Measurements from ENCODE around the gene POU6F2. TPM values are rescaled to one million over a fixed set of nuclear protein-coding genes. Genes with fewer than 3 reads are reported as not detected.
"Not testable (repeated sequence)": the region's sequence is repeated elsewhere in the genome, so short reads cannot be mapped to it uniquely, and the experiment has no call there.

Gene POU6F2, protein sequence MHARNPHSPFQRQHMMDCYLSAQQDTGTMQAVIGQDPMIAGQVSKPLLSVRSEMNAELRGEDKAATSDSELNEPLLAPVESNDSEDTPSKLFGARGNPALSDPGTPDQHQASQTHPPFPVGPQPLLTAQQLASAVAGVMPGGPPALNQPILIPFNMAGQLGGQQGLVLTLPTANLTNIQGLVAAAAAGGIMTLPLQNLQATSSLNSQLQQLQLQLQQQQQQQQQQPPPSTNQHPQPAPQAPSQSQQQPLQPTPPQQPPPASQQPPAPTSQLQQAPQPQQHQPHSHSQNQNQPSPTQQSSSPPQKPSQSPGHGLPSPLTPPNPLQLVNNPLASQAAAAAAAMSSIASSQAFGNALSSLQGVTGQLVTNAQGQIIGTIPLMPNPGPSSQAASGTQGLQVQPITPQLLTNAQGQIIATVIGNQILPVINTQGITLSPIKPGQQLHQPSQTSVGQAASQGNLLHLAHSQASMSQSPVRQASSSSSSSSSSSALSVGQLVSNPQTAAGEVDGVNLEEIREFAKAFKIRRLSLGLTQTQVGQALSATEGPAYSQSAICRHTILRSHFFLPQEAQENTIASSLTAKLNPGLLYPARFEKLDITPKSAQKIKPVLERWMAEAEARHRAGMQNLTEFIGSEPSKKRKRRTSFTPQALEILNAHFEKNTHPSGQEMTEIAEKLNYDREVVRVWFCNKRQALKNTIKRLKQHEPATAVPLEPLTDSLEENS
- under 1 TPM in 1 of 2 experiments, not detected in 1; 0.32 TPM for total RNA-seq

DNA sequence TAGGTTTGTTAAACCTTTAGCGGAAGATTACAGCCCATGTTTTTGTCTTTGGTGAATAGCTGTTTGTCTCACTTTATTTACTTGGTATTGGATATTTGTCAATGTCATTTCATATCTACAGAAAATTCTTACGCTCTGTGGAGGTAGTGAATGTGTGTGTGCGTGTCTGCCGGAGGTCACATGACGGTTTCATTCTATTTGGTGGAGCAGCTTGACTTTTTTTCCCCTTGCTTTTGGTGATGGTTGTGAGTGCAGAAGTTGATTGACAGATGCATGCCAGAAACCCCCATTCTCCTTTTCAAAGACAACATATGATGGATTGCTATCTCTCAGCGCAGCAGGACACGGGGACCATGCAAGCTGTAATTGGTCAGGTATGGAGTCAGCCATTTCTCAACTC lies at the start of gene POU6F2:
POU6F2 (plus strand) TSS at position 225 of the 400 bp plus-strand sequence; CDS start at position 270, 45 bp downstream.
- CTCF ChIA-PET, result no interaction called here
- Mint-ChIP-seq H3K4me3 (no peak within 1 kb of the TSS), H3K27me3 (peaks cover 45% of the 10 kb centered on the region), H3K4me1 (no peaks in the 10 kb centered on the region), H3K9me3 (ENCODE audit: low read depth) (no peaks in the 10 kb centered on the region), H3K27ac (no peak within 1 kb of the TSS), H3K36me3 (no peaks in the 10 kb centered on the region)
- DNase-seq (no peak), ATAC-seq (no peak)

GRCh38 chr7:38928506-38928905 lies 49.2 kb upstream of the POU6F2 start:
- CTCF ChIA-PET, result no interaction called here
- no peak overlapping the region for H3K27ac Mint-ChIP-seq
- no peak overlapping the region for H3K4me3 Mint-ChIP-seq

DNA sequence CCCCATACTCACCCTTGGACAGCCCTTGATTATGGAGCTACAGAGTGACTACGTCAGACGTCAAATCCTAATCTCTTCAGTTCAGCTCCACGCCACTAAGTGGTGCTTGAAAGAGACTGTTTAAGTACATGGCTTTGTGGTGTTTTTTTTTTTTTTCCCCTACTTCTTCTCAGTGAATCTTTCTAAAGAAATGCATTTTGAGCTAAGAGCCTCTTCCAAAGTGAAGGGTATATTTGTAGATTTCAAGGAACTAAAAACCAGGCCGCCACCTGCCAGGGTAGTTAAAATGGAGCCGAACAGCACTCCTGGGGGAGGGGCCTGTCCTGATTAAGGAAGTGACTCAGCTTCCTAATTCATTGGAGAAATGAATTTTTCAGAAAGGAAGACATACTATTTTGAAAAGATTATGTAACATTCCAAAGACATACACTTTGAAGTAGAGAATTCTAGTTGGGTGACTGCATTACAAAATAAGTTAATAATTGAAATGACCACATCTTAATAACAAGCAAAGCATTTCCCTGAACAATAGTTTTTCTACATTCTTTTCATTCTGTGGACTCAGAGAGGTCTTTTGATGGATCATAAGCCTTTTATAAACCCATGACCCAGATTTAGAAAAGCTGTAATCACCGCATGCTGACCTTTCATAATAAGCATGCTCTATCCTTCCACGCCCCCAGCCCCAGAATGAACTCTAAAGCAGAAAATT lies 48.1 kb upstream of the POU6F2 start:
- Mint-ChIP-seq H3K27ac (no peak overlapping the region), H3K36me3 (no peaks in the 10 kb centered on the region), H3K27me3 (peaks cover 6% of the 10 kb centered on the region), H3K4me3 (no peak overlapping the region), H3K9me3 (ENCODE audit: low read depth) (no peaks in the 10 kb centered on the region), H3K4me1 (peaks cover 7% of the 10 kb centered on the region)
- no peak for ATAC-seq
- no peak for DNase-seq
- CTCF ChIA-PET, result interaction anchor here (1.2 kb wide), 1 partner anchor 8 kb away, joined by 3 read pairs; no protein-coding TSS in a partner anchor

More at GRCh38 chr7:38928506-38928905, 49.2 kb upstream of the POU6F2 start:
- Mint-ChIP-seq H3K36me3 (no peaks in the 10 kb centered on the region), H3K4me1 (peaks cover 7% of the 10 kb centered on the region), H3K27me3 (peaks cover 4% of the 10 kb centered on the region), H3K9me3 (ENCODE audit: low read depth) (no peaks in the 10 kb centered on the region)
- DNase-seq (no peak), ATAC-seq (no peak)

DNA sequence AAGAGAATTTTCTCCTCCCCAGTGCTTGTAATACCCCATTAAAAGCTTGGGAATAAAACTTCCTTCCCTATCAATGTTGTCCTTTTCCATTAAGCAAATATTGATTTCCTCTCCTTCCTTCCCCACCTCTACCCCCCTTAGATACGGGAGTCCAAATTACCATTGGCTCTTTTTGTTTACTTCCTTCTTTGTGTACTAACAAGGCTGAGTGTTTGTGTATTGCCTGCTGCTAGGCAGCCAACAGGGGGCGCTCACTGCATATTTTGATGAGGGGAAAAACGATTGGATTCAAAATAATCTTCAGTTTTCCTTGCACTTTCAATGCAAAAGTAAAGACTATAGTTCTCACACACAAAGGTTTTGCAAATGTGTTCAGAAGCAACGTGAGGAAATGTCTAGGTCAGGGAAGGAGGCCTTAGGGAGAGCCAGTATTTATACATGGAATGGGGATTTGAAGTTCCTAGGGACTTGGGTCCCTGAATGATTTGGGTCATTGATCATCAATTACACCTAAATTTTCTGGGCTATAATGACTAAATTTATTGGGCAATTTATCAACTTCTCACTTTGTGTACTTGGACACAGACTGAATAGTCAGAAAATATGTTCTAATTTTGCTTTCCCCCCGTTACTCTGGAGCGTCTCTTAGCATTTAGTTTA lies 45.1 kb upstream of the POU6F2 start:
- H3K9me3 Mint-ChIP-seq (ENCODE audit: low read depth), result no peaks in the 10 kb centered on the region
- H3K27me3 Mint-ChIP-seq, result peaks cover 2% of the 10 kb centered on the region
- H3K27ac Mint-ChIP-seq, result no peak overlapping the region
- no peaks in the 10 kb centered on the region for H3K36me3 Mint-ChIP-seq
- CTCF ChIA-PET, result interaction anchor here (1.0 to 1.6 kb wide), 5 partner anchors 10 to 533 kb away, joined by 3 to 5 read pairs (median 3); no protein-coding TSS in a partner anchor
- no peak overlapping the region for H3K4me3 Mint-ChIP-seq
- peak; percentile 67 for DNase-seq
- peaks cover 7% of the 10 kb centered on the region for H3K4me1 Mint-ChIP-seq
- ATAC-seq, result peak; percentile 49

DNA sequence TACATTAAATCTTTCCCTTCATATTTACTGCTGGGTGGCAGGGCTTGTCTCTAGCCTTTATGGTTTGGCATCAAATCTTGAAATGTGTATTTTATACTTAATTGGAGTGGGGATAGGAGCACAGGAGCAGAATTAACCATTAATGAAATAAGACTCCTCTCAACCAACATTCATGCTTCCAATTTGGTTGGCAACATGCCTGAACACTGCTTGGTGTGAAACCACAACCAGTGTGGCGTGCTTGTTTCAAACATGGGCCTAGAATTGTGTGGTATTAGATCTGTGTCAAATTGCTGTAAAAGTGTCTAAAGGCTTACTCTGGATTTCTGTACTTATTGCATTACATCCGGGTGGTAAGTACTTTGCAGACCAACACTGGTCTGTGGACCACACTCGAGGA lies 43.7 kb upstream of the POU6F2 start:
- no peak for ATAC-seq
- Mint-ChIP-seq H3K27ac (no peak overlapping the region), H3K9me3 (ENCODE audit: low read depth) (no peaks in the 10 kb centered on the region), H3K4me3 (no peak overlapping the region), H3K27me3 (peaks cover 4% of the 10 kb centered on the region), H3K36me3 (no peaks in the 10 kb centered on the region), H3K4me1 (peaks cover 7% of the 10 kb centered on the region)
- CTCF ChIA-PET, result no interaction called here
- DNase-seq, result no peak

GRCh38 chr7:38934536-38934935 lies 43.2 kb upstream of the POU6F2 start:
- no peaks in the 10 kb centered on the region for H3K9me3 Mint-ChIP-seq (ENCODE audit: low read depth)
- H3K4me3 Mint-ChIP-seq, result no peak overlapping the region
- peaks cover 7% of the 10 kb centered on the region for H3K27me3 Mint-ChIP-seq
- ATAC-seq, result no peak
- no peaks in the 10 kb centered on the region for H3K36me3 Mint-ChIP-seq
- no peak for DNase-seq
- no peak overlapping the region for H3K27ac Mint-ChIP-seq
- peaks cover 7% of the 10 kb centered on the region for H3K4me1 Mint-ChIP-seq
- CTCF ChIA-PET, result no interaction called here

DNA sequence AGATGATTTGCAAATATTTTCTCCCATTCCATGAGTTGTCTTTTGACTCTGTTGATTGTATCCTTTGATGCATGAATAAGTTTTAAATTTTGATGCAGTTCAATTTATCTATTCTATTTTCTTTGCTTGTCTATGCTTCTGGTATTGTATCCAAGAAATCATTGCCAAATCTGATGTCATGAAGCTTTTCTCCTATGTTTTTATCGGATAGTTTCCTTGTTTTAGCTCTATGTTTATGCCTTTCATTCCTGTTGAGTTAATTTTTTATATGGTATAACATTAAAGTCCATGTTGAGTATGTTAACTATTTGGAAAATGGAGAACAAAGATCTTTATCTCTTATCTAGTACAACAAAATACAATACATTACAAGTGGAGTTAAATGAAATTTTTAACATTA lies 41.1 kb upstream of the POU6F2 start:
- Mint-ChIP-seq H3K27ac (no peak overlapping the region), H3K27me3 (peaks cover 8% of the 10 kb centered on the region), H3K4me3 (no peak overlapping the region), H3K9me3 (ENCODE audit: low read depth) (no peaks in the 10 kb centered on the region), H3K36me3 (no peaks in the 10 kb centered on the region), H3K4me1 (peaks cover 4% of the 10 kb centered on the region)
- DNase-seq (no peak), ATAC-seq (no peak)
- CTCF ChIA-PET, result no interaction called here

- ATAC-seq, result no peak
- Mint-ChIP-seq H3K27ac (no peak overlapping the region), H3K36me3 (no peaks in the 10 kb centered on the region), H3K4me3 (no peak overlapping the region), H3K9me3 (ENCODE audit: low read depth) (no peaks in the 10 kb centered on the region), H3K27me3 (peaks cover 12% of the 10 kb centered on the region), H3K4me1 (no peaks in the 10 kb centered on the region)
- CTCF ChIA-PET, result no interaction called here
- DNase-seq, result no peak
These were observed 39.7 kb upstream of the POU6F2 start for GRCh38 chr7:38938001-38938485.

DNA sequence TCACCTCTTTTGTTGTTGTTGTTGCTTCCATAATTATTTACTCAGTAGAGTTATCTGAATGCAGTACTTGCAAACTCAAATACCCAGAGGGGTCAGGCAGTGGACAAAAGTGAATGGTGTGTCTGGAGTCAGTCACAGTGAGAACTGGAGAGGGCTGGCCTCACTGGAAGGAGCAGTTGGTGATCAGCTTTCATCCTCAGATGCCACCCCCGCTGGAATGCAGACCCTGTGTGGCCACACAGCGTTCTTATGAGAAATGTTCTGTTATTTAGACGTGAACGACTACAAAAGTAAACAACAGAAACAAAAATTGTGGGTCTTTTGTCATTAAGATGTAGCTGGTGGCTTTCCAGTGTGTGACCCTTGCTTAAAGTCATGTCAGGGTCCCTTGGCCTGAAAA lies 39.1 kb upstream of the POU6F2 start:
- Mint-ChIP-seq H3K27ac (no peak overlapping the region), H3K4me1 (no peaks in the 10 kb centered on the region), H3K36me3 (no peaks in the 10 kb centered on the region), H3K27me3 (peaks cover 12% of the 10 kb centered on the region), H3K4me3 (no peak overlapping the region), H3K9me3 (ENCODE audit: low read depth) (no peaks in the 10 kb centered on the region)
- CTCF ChIA-PET, result no interaction called here
- DNase-seq (no peak), ATAC-seq (no peak)

DNA sequence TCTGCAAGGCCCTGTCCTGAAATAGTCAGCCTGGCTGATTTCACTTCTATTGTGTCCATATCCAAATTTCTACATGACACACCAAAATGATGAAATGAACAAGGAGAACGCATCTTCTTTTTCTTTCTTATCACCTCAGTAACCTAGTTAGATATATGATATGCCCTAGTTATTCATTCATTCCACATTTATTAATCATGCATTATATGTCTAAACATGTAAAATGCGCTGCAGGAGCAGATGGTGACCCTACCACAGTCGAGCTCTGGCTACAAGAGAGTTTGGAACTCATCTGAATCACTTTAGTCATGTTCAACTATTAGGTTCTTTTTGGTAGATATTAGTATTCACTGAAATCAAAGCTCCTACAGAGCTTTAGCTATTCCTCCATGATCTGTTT lies 36.9 kb upstream of the POU6F2 start:
- CTCF ChIA-PET, result no interaction called here
- H3K36me3 Mint-ChIP-seq, result no peaks in the 10 kb centered on the region

GRCh38 chr7:38942431-38943051 lies 35.2 kb upstream of the POU6F2 start:
- CTCF ChIA-PET, result no interaction called here
- Mint-ChIP-seq H3K4me3 (no peak overlapping the region), H3K27me3 (peaks cover 22% of the 10 kb centered on the region), H3K36me3 (no peaks in the 10 kb centered on the region), H3K27ac (no peak overlapping the region), H3K4me1 (no peaks in the 10 kb centered on the region), H3K9me3 (ENCODE audit: low read depth) (no peaks in the 10 kb centered on the region)
- ATAC-seq (no peak), DNase-seq (no peak)

More for the DNA sequence above, 36.9 kb upstream of the POU6F2 start:
- Mint-ChIP-seq H3K4me1 (no peaks in the 10 kb centered on the region), H3K4me3 (no peak overlapping the region), H3K27ac (no peak overlapping the region), H3K27me3 (peaks cover 17% of the 10 kb centered on the region), H3K9me3 (ENCODE audit: low read depth) (no peaks in the 10 kb centered on the region)
- DNase-seq (no peak), ATAC-seq (no peak)

DNA sequence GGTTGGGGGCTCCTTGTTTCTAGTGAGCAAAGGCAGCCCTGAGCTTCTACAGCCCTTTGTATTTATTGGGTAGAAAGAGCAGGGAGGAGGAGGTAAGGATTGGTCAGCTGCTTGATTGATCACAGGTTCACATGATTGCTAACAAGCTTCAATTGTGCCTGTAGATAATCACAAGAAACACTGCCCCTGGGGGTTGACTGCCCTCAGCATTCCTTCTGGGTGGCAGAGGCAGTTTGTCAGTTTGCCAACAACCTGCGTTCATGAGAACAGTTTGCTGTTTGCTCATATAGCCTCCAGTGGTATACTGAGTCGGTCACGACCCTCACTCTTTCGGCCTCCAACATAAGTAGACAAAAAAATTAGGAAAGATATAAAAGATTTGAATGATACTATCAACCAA lies 30.2 kb upstream of the POU6F2 start:
- H3K27ac Mint-ChIP-seq; H3K9me3 Mint-ChIP-seq (ENCODE audit: low read depth); ATAC-seq; H3K4me1 Mint-ChIP-seq; DNase-seq; H3K36me3 Mint-ChIP-seq; H3K4me3 Mint-ChIP-seq; CTCF ChIA-PET: not testable (repeated sequence)
- H3K27me3 Mint-ChIP-seq, result peaks cover 29% of the 10 kb centered on the region

GRCh38 chr7:38950309-38950708 lies 27.4 kb upstream of the POU6F2 start:
- DNase-seq, result no peak
- no peaks in the 10 kb centered on the region for H3K9me3 Mint-ChIP-seq (ENCODE audit: low read depth)
- CTCF ChIA-PET, result no interaction called here
- no peak overlapping the region for H3K27ac Mint-ChIP-seq
- H3K4me3 Mint-ChIP-seq, result no peak overlapping the region
- H3K36me3 Mint-ChIP-seq, result no peaks in the 10 kb centered on the region
- H3K4me1 Mint-ChIP-seq, result no peaks in the 10 kb centered on the region
- H3K27me3 Mint-ChIP-seq, result peaks cover 26% of the 10 kb centered on the region
- ATAC-seq, result no peak
